ENCODE measurements around the gene STRN3. TPM values are rescaled to one million over a fixed set of nuclear protein-coding genes. Genes with fewer than 3 reads are reported as not detected.

The STRN3 gene
- total RNA-seq, 1 donor from 2014 or later, result 39.5 TPM

DNA sequence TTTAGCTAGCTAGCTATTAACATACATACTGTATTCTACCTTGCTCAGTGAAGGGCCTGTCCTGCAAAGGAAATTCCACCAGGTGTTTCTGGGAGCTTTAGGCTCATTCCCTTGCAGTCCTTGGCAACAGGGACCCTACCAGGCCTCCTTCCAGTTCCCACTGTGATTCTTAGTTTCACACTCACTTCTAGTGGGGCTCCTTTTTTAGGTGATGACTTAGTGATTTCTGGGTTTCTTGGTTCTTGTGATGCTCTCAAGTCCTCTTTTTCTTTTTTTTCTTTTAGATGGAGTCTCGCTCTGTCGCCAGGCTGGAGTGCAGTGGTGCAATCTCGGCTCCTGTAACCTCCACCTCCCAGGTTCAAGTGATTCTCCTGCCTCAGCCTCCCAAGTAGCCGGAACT lies 10.4 kb upstream of the STRN3 start:
- H3K4me1 Mint-ChIP-seq (ENCODE audit: low read depth), result peaks cover 13% of the 10 kb centered on the region
- no peak overlapping the region for H3K4me3 Mint-ChIP-seq (ENCODE audit: unreplicated experiment)
- TF ChIP-seq, protein P1, sequence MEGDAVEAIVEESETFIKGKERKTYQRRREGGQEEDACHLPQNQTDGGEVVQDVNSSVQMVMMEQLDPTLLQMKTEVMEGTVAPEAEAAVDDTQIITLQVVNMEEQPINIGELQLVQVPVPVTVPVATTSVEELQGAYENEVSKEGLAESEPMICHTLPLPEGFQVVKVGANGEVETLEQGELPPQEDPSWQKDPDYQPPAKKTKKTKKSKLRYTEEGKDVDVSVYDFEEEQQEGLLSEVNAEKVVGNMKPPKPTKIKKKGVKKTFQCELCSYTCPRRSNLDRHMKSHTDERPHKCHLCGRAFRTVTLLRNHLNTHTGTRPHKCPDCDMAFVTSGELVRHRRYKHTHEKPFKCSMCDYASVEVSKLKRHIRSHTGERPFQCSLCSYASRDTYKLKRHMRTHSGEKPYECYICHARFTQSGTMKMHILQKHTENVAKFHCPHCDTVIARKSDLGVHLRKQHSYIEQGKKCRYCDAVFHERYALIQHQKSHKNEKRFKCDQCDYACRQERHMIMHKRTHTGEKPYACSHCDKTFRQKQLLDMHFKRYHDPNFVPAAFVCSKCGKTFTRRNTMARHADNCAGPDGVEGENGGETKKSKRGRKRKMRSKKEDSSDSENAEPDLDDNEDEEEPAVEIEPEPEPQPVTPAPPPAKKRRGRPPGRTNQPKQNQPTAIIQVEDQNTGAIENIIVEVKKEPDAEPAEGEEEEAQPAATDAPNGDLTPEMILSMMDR (IDR thresholded peaks at IDR 0.05), result no peak
- H3K36me3 Mint-ChIP-seq (ENCODE audit: low read depth), result peaks cover 3% of the 10 kb centered on the region
- no peaks in the 10 kb centered on the region for H3K9me3 Mint-ChIP-seq (ENCODE audit: low read depth)
- H3K27ac Mint-ChIP-seq (ENCODE audit: unreplicated experiment), result no peak overlapping the region
- no peaks in the 10 kb centered on the region for H3K27me3 Mint-ChIP-seq (ENCODE audit: low read depth)
- no peak for DNase-seq (ENCODE audit: low spot score)

DNA sequence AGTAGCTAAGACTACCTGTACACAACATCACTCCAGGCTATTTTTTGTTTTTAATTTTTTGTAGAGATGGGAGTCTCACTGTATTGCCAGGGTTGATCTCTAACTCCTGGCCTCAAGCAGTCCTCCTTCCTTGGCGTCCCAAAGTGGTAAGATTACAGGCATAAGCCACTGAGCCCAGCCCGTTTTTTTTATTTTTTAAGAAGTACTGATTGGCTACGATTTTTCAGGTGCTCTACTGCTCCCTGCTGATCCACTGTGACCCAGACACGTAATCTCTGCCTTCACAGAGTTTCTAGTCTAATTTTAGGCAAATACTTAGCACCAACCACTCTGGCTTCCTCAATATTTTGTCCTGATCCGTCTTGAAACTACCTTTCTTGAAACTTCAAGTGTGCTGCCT lies 4.3 kb upstream of the STRN3 start:
- H3K36me3 Mint-ChIP-seq (ENCODE audit: low read depth), result no peaks in the 10 kb centered on the region
- no peak for DNase-seq (ENCODE audit: low spot score)
- TF ChIP-seq, protein P1 (IDR thresholded peaks at IDR 0.05), result no peak
- H3K27me3 Mint-ChIP-seq (ENCODE audit: low read depth), result no peaks in the 10 kb centered on the region
- H3K4me3 Mint-ChIP-seq (ENCODE audit: unreplicated experiment), result no peak overlapping the region
- no peak overlapping the region for H3K27ac Mint-ChIP-seq (ENCODE audit: unreplicated experiment)
- H3K9me3 Mint-ChIP-seq (ENCODE audit: low read depth), result no peaks in the 10 kb centered on the region
- H3K4me1 Mint-ChIP-seq (ENCODE audit: low read depth), result peaks cover 21% of the 10 kb centered on the region

DNA sequence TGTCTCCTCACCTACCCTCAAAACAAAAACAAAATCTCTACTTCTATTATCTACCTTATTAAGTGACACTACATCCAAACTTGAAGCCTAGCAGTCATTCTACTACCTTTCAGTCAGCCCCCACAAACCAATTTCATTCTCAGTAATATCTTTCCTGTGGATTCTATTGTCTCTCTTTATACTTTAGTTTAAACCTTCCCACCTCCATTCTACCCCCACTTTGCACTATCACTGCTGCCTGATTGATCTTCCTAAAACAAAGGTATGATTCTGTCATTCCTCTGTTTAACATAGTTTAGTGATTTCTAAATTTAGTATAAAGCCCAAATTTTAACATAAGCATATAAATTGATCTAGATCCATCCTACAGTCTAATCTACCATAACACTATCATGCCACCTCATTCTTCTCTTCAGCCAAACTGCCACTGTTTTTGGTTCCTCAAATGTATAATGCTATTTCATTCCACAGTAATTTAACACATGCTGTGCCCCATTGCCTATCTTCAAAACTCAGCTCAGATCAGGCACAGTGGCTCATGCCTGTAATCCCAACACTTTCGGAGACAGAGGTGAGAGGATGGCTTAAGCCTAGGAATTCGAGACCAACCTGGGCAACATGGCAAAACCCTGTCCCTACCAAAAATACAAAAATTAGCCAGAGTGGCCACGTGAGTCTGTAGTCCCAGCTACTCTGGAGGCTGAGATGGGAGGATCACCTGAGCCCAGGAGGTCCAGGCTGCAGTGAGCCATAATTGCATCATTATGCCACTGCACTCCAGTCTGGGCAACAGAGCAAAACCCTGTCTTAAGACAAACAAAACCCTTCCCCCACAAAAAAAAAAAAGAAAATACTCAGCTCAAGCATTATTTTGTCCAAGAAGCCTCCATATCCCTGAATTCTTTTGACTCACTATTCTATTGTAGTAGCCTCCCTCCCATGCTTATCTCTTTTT lies 3.1 kb upstream of the STRN3 start:
- no peak for DNase-seq (ENCODE audit: low spot score)
- Mint-ChIP-seq H3K27me3 (ENCODE audit: low read depth) (no peaks in the 10 kb centered on the region), H3K36me3 (ENCODE audit: low read depth) (no peaks in the 10 kb centered on the region), H3K27ac (ENCODE audit: unreplicated experiment) (no peak overlapping the region), H3K4me1 (ENCODE audit: low read depth) (peaks cover 28% of the 10 kb centered on the region), H3K9me3 (ENCODE audit: low read depth) (no peaks in the 10 kb centered on the region), H3K4me3 (ENCODE audit: unreplicated experiment) (no peak overlapping the region)
- TF ChIP-seq, protein P1 (IDR thresholded peaks at IDR 0.05), result no peak

DNA sequence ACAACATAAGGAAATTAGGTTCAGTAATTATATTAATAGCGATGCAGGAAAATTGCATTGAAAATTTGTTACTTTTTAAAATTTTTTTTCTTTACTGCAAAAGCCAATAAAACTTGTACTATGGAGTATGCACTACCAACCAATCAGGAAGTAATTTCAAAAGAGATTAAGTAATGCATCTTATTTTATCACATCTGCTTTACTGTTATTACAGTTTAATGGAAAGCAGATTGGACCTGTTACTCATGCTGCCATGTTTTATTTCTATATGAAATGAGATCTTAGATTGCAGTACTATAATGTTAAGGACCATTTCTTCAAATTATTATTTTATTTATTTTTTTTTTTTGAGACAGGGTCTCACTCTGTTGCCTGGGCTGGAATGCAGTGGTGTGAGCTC lies 1.7 kb upstream of the STRN3 start:
- Mint-ChIP-seq H3K36me3 (ENCODE audit: low read depth) (no peaks in the 10 kb centered on the region), H3K4me1 (ENCODE audit: low read depth) (peaks cover 31% of the 10 kb centered on the region), H3K27me3 (ENCODE audit: low read depth) (no peaks in the 10 kb centered on the region), H3K27ac (ENCODE audit: unreplicated experiment) (no peak overlapping the region), H3K9me3 (ENCODE audit: low read depth) (no peaks in the 10 kb centered on the region), H3K4me3 (ENCODE audit: unreplicated experiment) (no peak overlapping the region)
- TF ChIP-seq, protein P1 (IDR thresholded peaks at IDR 0.05), result no peak
- DNase-seq (ENCODE audit: low spot score), result no peak

DNA sequence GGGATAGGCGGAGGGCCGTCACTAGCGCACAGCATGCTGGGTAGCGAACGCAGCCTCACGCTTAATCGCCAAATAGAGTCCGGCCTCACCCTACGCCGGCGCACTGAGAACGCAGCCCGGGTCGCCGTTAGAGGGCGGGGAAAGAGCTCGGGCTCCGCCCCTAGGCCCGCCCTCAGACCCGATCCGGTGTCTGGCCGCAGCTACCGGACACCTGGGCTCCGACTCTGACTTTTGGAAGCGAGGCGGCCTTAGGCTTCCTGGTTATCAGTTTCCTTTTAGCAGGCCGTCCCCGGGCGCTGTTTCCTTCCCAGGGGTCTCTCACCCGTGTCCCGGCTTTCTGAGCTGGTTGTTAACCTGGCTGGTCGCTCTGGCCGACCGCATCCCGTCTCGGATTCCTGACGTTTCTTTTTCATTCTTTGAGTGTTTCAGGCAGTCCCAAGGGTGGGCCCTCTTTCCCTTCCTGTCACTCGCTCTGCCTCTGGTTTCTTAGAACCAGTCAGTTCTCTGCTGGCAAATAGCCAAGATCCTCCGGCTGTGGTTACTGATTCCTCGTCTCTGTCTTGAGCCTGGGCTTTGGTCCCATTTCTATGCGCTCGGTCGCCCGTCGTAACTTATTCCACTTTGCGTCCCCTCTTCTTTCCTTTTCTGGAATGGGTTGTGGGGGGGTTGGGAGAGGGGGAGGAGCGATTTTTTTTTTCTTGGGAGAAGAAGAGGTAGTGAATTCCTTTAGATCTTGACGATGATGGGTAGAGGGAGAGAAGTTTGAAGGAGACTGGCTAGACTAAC lies 464 bp upstream of the STRN3 start:
- Mint-ChIP-seq H3K4me1 (ENCODE audit: low read depth) (peaks cover 32% of the 10 kb centered on the region), H3K36me3 (ENCODE audit: low read depth) (peaks cover under 1% of the 10 kb centered on the region), H3K9me3 (ENCODE audit: low read depth) (no peaks in the 10 kb centered on the region), H3K4me3 (ENCODE audit: unreplicated experiment) (peak overlapping the region; percentile 74), H3K27ac (ENCODE audit: unreplicated experiment) (peak overlapping the region; percentile 100), H3K27me3 (ENCODE audit: low read depth) (no peaks in the 10 kb centered on the region)
- DNase-seq (ENCODE audit: low spot score), result peak; percentile 98
- TF ChIP-seq, protein P1 (IDR thresholded peaks at IDR 0.05), result peak; percentile 10

Measured in chondrocyte (in vitro differentiated cells).